Keratinocyte (primary cell): Measurements from ENCODE around the gene PLAAT1. TPM values are rescaled to one million over a fixed set of nuclear protein-coding genes. Genes with fewer than 3 reads are reported as not detected.

Source experiments
- DNase-seq: peaks from one replicate; pipeline ENCODE4 v3.0.0-alpha.2; 2011; ENCODE audit warnings: low read depth, missing footprints, low spot score
- FAIRE-seq: peaks from 2 replicates; lab custom pipeline; 2011; peaks lifted over from hg19 to GRCh38; lab: Jason Lieb, UNC
- H2AFZ ChIP-seq: 2 replicates; pipeline ENCODE4 v1.6.0; 2012; ENCODE audit warnings: low read length, control low read depth, inconsistent platforms; ENCODE audit not compliant: control insufficient read depth
- H3K27ac ChIP-seq: 2 replicates; pipeline ENCODE4 v1.5.1; 2011; ENCODE audit warnings: low read length; ENCODE audit not compliant: control insufficient read depth, insufficient read depth
- H3K27me3 ChIP-seq: 3 replicates; pipeline ENCODE4 v1.6.0; 2011; ENCODE audit warnings: low read length; ENCODE audit not compliant: control insufficient read depth, insufficient read depth; ENCODE audit errors: extremely low read depth
- H3K36me3 ChIP-seq, 2 experiments: 2 replicates in 1 of 2; 3 replicates in 1 of 2; pipeline ENCODE4 v1.5.1; 2011; ENCODE audit warnings: low read length in 2 of 2, mild to moderate bottlenecking in 1 of 2; ENCODE audit not compliant: control insufficient read depth in 2 of 2, insufficient read depth in 2 of 2; ENCODE audit errors: extremely low read depth in 1 of 2
- H3K4me1 ChIP-seq: 3 replicates; pipeline ENCODE4 v1.5.1; 2011; ENCODE audit warnings: low read length; ENCODE audit not compliant: control insufficient read depth, insufficient read depth; ENCODE audit errors: extremely low read depth
- H3K4me2 ChIP-seq: 3 replicates; pipeline ENCODE4 v1.6.0; 2011; ENCODE audit warnings: low read depth, low read length; ENCODE audit not compliant: control insufficient read depth, insufficient read depth; ENCODE audit errors: extremely low read depth
- H3K4me3 ChIP-seq, 3 experiments: fragments of 200-600 bp in 1 of 3; sonication (generic) in 1 of 3; 2 replicates in 2 of 3; 3 replicates in 1 of 3; pipeline ENCODE4 v1.5.1; 2011 to 2016; ENCODE audit warnings: low read length in 3 of 3, mild to moderate bottlenecking in 3 of 3, control low read depth in 2 of 3, inconsistent platforms in 1 of 3, low read depth in 1 of 3, mixed read lengths in 1 of 3, mixed run types in 1 of 3, moderate library complexity in 1 of 3; ENCODE audit not compliant: control insufficient read depth in 2 of 3, insufficient read depth in 2 of 3; ENCODE audit errors: extremely low read depth in 1 of 3
- H3K79me2 ChIP-seq: 2 replicates; pipeline ENCODE4 v1.6.0; 2012; ENCODE audit warnings: low read length; ENCODE audit not compliant: control insufficient read depth, insufficient read depth
- H3K9ac ChIP-seq: 3 replicates; pipeline ENCODE4 v1.6.0; 2011; ENCODE audit warnings: low read length; ENCODE audit not compliant: control insufficient read depth, insufficient read depth; ENCODE audit errors: extremely low read depth
- H3K9me1 ChIP-seq: 3 replicates; pipeline ENCODE4 v1.6.0; 2011; ENCODE audit warnings: low read length; ENCODE audit not compliant: control insufficient read depth, insufficient read depth; ENCODE audit errors: extremely low read depth
- H3K9me3 ChIP-seq: 2 replicates; pipeline ENCODE4 v1.5.1; 2012; ENCODE audit warnings: low read depth, low read length; ENCODE audit not compliant: control insufficient read depth
- H4K20me1 ChIP-seq: 3 replicates; pipeline ENCODE4 v1.6.0; 2011; ENCODE audit warnings: low read length; ENCODE audit not compliant: control insufficient read depth, insufficient read depth; ENCODE audit errors: extremely low read depth
- EZH2 ChIP-seq: IDR thresholded peaks from one replicate; pipeline ENCODE4 v1.6.1; 2012; ENCODE audit warnings: inconsistent platforms, mild to moderate bottlenecking, low read length, moderate library complexity
- dilution Hi-C: fragments of 300-500 bp; cut with MboI; formaldehyde crosslinking; loops from one replicate; pipeline ENCODE4 v1.7.0; 2020; ENCODE audit warnings: low sequenced_read_pairs; ENCODE audit not compliant: extremely low pct_ligation_motif_present
- polyA plus RNA-seq, 5 experiments: library from polyadenylated mRNA; depleted of rRNA in 3 of 5; stranded (reverse) in 3 of 5; stranded (forward) in 1 of 5; unstranded in 1 of 5; fragments of >200 nt; gene quantifications; 1 replicate in 1 of 5; 2 replicates in 3 of 5; 3 replicates in 1 of 5; pipeline versions ENCODE4 v1.2.1 to v1.2.3, GENCODE V29; 2011 to 2012; ENCODE audit warnings: missing spikeins in 2 of 5, low read depth in 1 of 5, low replicate concordance in 1 of 5
- TF ChIP-seq, protein P1 (sequence below), 3 experiments: IDR thresholded peaks in 1 of 3; conservative IDR thresholded peaks in 1 of 3; optimal IDR thresholded peaks in 1 of 3; 2 replicates in 2 of 3; 3 replicates in 1 of 3; pipeline versions ENCODE3 to v1.5.1; 2011; ENCODE audit warnings: low read length in 3 of 3, mild to moderate bottlenecking in 3 of 3, moderate library complexity in 2 of 3, control low read depth in 1 of 3, inconsistent platforms in 1 of 3; ENCODE audit not compliant: insufficient read depth in 2 of 3; ENCODE audit errors: extremely low read depth in 1 of 3

Gene PLAAT1
- polyA plus RNA-seq, 1 donor (not counting 4 experiments of a cell fraction or from before 2014, with no cell fraction given) = 0.55 TPM

DNA sequence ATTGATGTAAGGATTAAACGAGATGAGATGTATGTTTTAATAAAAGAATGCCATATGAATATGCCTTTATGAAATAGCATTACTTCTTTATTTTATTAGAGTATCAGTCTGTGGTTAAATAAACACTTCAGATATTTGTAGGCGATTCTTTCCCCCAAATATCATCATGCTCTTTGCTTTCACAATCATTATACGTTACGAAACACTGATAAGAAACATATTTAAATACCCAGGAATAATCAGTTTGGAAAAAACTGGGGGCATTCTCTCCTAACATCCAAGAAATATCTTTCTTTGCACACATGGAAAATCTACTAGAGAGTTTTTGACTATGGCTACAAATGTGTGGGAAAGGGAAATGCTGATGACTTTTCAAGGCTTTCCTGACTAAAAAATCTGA, 4.4 kb upstream of the PLAAT1 start:
- H3K9me3 ChIP-seq = no peaks in the 10 kb centered on the region
- peaks cover 5% of the 10 kb centered on the region for H3K4me1 ChIP-seq
- no peak for DNase-seq
- H3K9ac ChIP-seq = no peak overlapping the region
- H4K20me1 ChIP-seq = no peaks in the 10 kb centered on the region
- no peaks in the 10 kb centered on the region for H3K9me1 ChIP-seq
- dilution Hi-C loops = no loop called here
- H3K36me3 ChIP-seq = no peaks in the 10 kb centered on the region
- no peak overlapping the region for H3K4me2 ChIP-seq
- H3K27ac ChIP-seq = no peak overlapping the region
- no peak for FAIRE-seq
- H3K27me3 ChIP-seq = peaks cover 3% of the 10 kb centered on the region
- H3K4me3 ChIP-seq = no peak overlapping the region
- no peaks in the 10 kb centered on the region for H3K79me2 ChIP-seq
- H2AFZ ChIP-seq = no peak overlapping the region
- TF ChIP-seq EZH2 = no peak
- TF ChIP-seq, protein P1, sequence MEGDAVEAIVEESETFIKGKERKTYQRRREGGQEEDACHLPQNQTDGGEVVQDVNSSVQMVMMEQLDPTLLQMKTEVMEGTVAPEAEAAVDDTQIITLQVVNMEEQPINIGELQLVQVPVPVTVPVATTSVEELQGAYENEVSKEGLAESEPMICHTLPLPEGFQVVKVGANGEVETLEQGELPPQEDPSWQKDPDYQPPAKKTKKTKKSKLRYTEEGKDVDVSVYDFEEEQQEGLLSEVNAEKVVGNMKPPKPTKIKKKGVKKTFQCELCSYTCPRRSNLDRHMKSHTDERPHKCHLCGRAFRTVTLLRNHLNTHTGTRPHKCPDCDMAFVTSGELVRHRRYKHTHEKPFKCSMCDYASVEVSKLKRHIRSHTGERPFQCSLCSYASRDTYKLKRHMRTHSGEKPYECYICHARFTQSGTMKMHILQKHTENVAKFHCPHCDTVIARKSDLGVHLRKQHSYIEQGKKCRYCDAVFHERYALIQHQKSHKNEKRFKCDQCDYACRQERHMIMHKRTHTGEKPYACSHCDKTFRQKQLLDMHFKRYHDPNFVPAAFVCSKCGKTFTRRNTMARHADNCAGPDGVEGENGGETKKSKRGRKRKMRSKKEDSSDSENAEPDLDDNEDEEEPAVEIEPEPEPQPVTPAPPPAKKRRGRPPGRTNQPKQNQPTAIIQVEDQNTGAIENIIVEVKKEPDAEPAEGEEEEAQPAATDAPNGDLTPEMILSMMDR (optimal IDR thresholded peaks at IDR 0.05 in 1 of 3, IDR thresholded peaks at IDR 0.05 in 1 of 3, conservative IDR thresholded peaks at IDR 0.05 in 1 of 3; ENCODE audit: extremely low read depth in 1 of 3, insufficient read depth in 2 of 3, low read length in 3 of 3) = no peak

DNA sequence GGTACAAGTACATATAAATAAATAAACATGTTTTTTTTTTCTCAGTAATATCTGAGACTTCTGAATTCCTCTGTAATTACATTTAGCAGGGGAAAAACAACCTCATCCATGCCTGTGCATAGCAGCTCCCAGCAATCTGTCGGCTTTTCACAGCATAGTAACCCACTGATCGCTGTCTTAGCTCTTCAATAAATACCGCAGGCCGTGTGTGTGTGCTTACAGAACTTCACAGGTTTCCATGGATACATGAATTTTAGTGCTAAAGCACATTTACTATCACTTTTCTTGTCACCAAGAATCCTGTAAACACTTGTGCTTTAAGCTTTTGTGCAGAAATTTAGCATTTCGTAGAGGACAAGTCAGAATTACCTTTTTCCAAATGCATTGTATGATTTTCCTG, 4.0 kb upstream of the PLAAT1 start:
- peaks cover 5% of the 10 kb centered on the region for H3K4me1 ChIP-seq
- H3K9ac ChIP-seq = no peak overlapping the region
- H3K4me3 ChIP-seq = no peak overlapping the region
- dilution Hi-C loops = no loop called here
- no peak overlapping the region for H3K27ac ChIP-seq
- TF ChIP-seq EZH2 = no peak
- TF ChIP-seq, protein P1 (optimal IDR thresholded peaks at IDR 0.05 in 1 of 3, IDR thresholded peaks at IDR 0.05 in 1 of 3, conservative IDR thresholded peaks at IDR 0.05 in 1 of 3; ENCODE audit: extremely low read depth in 1 of 3, insufficient read depth in 2 of 3, low read length in 3 of 3) = no peak
- no peaks in the 10 kb centered on the region for H3K9me1 ChIP-seq
- H4K20me1 ChIP-seq = no peaks in the 10 kb centered on the region
- H3K9me3 ChIP-seq = no peaks in the 10 kb centered on the region
- no peaks in the 10 kb centered on the region for H3K36me3 ChIP-seq
- DNase-seq (no peak), FAIRE-seq (no peak)
- H3K27me3 ChIP-seq = peaks cover 6% of the 10 kb centered on the region
- H3K79me2 ChIP-seq = no peaks in the 10 kb centered on the region
- H2AFZ ChIP-seq = no peak overlapping the region
- H3K4me2 ChIP-seq = no peak overlapping the region
